K562 (cell line): Measurements from ENCODE around the gene RNF17. TPM values are rescaled to one million over a fixed set of nuclear protein-coding genes. Genes with fewer than 3 reads are reported as not detected.

Source experiments
- AFF4 ChIP-seq: sonication (generic); formaldehyde crosslinking; IDR thresholded peaks from 2 replicates; pipeline ENCODE4 v1.8.0; 2023; ENCODE audit warnings: mild to moderate bottlenecking, missing genetic modification reagents
- BRD4 ChIP-seq: fragments of 200-600 bp; sonication (generic); IDR thresholded peaks from 2 replicates; pipeline ENCODE4 v1.6.1; 2017; ENCODE audit warnings: inconsistent platforms
- CBFB ChIP-seq: sonication (generic); formaldehyde crosslinking; IDR thresholded peaks from 2 replicates; pipeline ENCODE4 v1.4.0; 2020; ENCODE audit warnings: mild to moderate bottlenecking, missing genetic modification reagents
- CBX5 ChIP-seq: IDR thresholded peaks from 2 replicates; pipeline ENCODE4 v1.6.1; 2014; ENCODE audit warnings: low read depth, borderline replicate concordance
- ETS2 ChIP-seq: IDR thresholded peaks from 2 replicates; pipeline ENCODE4 v1.6.1; 2016; ENCODE audit warnings: borderline replicate concordance, missing genetic modification characterization, mild to moderate bottlenecking, moderate library complexity, missing compliant biosample characterization; ENCODE audit not compliant: poor library complexity, severe bottlenecking
- FOXJ2 ChIP-seq: fragments of 200-800 bp; sonication (Bioruptor generic); IDR thresholded peaks from 2 replicates; pipeline ENCODE4 v1.6.1; 2016; ENCODE audit warnings: missing genetic modification characterization, missing compliant biosample characterization
- KDM4B ChIP-seq, 2 experiments: fragments of 450-650 bp in 1 of 2; sonication (generic) in 1 of 2; IDR thresholded peaks; 2 replicates each; pipeline ENCODE4 v1.6.1; 2016 to 2017; ENCODE audit warnings: borderline replicate concordance in 2 of 2, antibody characterized with exemption in 1 of 2, low read depth in 1 of 2, mild to moderate bottlenecking in 1 of 2
- MAX ChIP-seq: sonication (generic); formaldehyde crosslinking; IDR thresholded peaks from 2 replicates; pipeline ENCODE4 v1.9.0; 2022; ENCODE audit warnings: mild to moderate bottlenecking, missing genetic modification reagents
- MCM2 ChIP-seq: fragments of 450-650 bp; IDR thresholded peaks from 2 replicates; pipeline ENCODE4 v1.6.1; 2017; ENCODE audit warnings: low read depth, mild to moderate bottlenecking
- MED1 ChIP-seq: sonication (generic); formaldehyde crosslinking; IDR thresholded peaks from 2 replicates; pipeline ENCODE4 v1.8.1; 2023; ENCODE audit warnings: missing genetic modification reagents, borderline replicate concordance
- NONO ChIP-seq, 2 experiments: fragments of 200-400 bp in 1 of 2; fragments of 450-650 bp in 1 of 2; formaldehyde crosslinking in 1 of 2; IDR thresholded peaks; 2 replicates each; pipeline ENCODE4 v1.6.1; 2017; ENCODE audit warnings: low read depth in 2 of 2, mild to moderate bottlenecking in 2 of 2, moderate library complexity in 2 of 2, low read length in 1 of 2
- RBBP5 ChIP-seq: fragments of 200-600 bp; sonication (generic); IDR thresholded peaks from 2 replicates; pipeline ENCODE4 v1.6.1; 2012; ENCODE audit warnings: borderline replicate concordance, mild to moderate bottlenecking, low read length, control low read depth, inconsistent platforms; ENCODE audit not compliant: insufficient read depth, poor library complexity, severe bottlenecking
- SAP30 ChIP-seq: fragments of 200-600 bp; sonication (generic); IDR thresholded peaks from 2 replicates; pipeline ENCODE4 v1.6.1; 2012; ENCODE audit warnings: borderline replicate concordance, low read depth, mild to moderate bottlenecking, moderate library complexity, low read length, control low read depth, inconsistent platforms; ENCODE audit not compliant: insufficient read depth, poor library complexity, severe bottlenecking
- TEAD1 ChIP-seq, 2 experiments: fragments of 450-650 bp in 1 of 2; sonication (generic) in 1 of 2; formaldehyde crosslinking; IDR thresholded peaks; 2 replicates each; pipeline versions ENCODE4 v1.4.0 to v1.8.0; 2020 to 2022; ENCODE audit warnings: mild to moderate bottlenecking in 2 of 2, missing genetic modification reagents in 1 of 2
- ZFP30 ChIP-seq: fragments of 250-450 bp; sonication (Bioruptor Pico); IDR thresholded peaks from 2 replicates; pipeline ENCODE4 v1.8.0; 2022; ENCODE audit warnings: moderate library complexity, mild to moderate bottlenecking, inconsistent platforms, borderline replicate concordance
- ZNF507 ChIP-seq: conservative IDR thresholded peaks from 2 replicates; pipeline ENCODE4 v1.6.1; 2017; ENCODE audit warnings: missing genetic modification characterization, missing compliant biosample characterization
- polyA plus RNA-seq, 8 experiments: library from polyadenylated mRNA; depleted of rRNA in 4 of 8; stranded (reverse) in 5 of 8; unstranded in 3 of 8; fragments of >200 nt; fragmentation: Nextera tagmentation in 2 of 8; fragmentation: Illumina TruSeq in 1 of 8; extraction: Ambion mirVana in 2 of 8; extraction: Trizol in 1 of 8; gene quantifications; 2 replicates each; pipeline versions ENCODE4 v1.2.1 to v1.2.3, GENCODE V29; 2011 to 2014; ENCODE audit warnings: inconsistent platforms in 1 of 8, missing spikeins in 1 of 8
- total RNA-seq, 7 experiments: library from RNA; depleted of rRNA in 6 of 7; stranded (reverse); fragments of >200 nt in 6 of 7; fragmentation: Illumina TruSeq in 2 of 7; extraction: Trizol in 2 of 7; gene quantifications; 2 replicates each; pipeline versions ENCODE4 v1.2.1 to v1.2.3, GENCODE V29; 2011 to 2021; ENCODE audit warnings: low replicate concordance in 1 of 7
- TF ChIP-seq, protein P1 (sequence below): fragments of 250-450 bp; sonication (Bioruptor Pico); IDR thresholded peaks from 2 replicates; pipeline ENCODE4 v1.5.0; 2021
- TF ChIP-seq, protein P2 (sequence below), 3 experiments: IDR thresholded peaks in 2 of 3; conservative IDR thresholded peaks in 1 of 3; 2 replicates each; pipeline ENCODE4 v1.5.1; 2011 to 2012; ENCODE audit warnings: low read length in 3 of 3, mild to moderate bottlenecking in 3 of 3, control low read depth in 2 of 3, improper control_type of control experiment in 1 of 3, inconsistent platforms in 1 of 3, low read depth in 1 of 3, mixed read lengths in 1 of 3, moderate library complexity in 1 of 3; ENCODE audit not compliant: insufficient read depth in 2 of 3

The RNF17 gene
- total and polyA plus RNA-seq, 9 of the 15 experiments (the other 6 are each of a cell fraction or from before 2014, with no cell fraction given): 0.11 to 0.90 (median 0.58) TPM

DNA sequence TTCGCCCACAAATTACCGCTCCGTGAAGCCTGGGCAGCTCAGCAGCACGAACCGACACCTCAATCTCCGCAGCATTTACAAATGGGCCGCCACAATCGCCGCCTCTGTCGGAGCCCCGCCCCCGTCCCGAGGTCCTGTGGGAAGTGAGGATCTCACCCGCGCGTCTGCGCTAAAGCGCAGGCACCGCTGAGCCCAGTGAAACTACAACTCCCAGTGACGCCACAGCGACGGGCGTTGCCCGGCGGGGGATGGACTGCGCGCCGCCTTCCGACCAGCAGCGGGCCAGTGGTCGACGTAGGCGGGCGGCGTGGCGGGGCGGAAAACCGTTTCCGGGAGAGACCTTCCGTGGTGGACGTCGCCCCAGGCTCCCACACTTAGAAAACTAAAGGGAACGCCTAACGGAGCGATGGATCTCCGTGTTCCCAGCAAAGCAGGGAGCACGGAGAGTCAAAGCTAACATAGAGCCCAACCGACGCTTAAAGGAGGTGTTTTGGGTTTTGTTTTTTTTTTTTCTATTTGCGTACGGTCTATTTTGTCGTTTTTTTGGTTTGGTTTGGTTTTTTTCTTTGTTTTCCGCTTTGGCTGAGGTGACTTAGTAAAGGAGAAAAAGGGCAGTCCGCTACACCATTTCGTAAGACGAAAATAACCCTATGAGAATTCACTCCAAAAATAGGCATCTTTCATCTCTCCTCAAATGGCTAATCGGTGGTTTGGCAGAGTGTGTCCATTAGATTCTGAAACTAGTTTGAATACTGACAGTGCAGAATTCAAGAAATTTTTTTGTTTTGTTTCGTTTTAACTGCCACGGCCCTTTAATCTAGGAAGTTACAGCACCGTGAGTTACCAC is 159.0 kb downstream of the RNF17 start (continued):
- no peak for TF ChIP-seq KDM4B (IDR thresholded peaks at IDR 0.05; ENCODE audit: borderline replicate concordance in 2 of 2, low read depth in 1 of 2)
- TF ChIP-seq BRD4: no peak
- no peak for TF ChIP-seq RBBP5
- TF ChIP-seq, protein P1, sequence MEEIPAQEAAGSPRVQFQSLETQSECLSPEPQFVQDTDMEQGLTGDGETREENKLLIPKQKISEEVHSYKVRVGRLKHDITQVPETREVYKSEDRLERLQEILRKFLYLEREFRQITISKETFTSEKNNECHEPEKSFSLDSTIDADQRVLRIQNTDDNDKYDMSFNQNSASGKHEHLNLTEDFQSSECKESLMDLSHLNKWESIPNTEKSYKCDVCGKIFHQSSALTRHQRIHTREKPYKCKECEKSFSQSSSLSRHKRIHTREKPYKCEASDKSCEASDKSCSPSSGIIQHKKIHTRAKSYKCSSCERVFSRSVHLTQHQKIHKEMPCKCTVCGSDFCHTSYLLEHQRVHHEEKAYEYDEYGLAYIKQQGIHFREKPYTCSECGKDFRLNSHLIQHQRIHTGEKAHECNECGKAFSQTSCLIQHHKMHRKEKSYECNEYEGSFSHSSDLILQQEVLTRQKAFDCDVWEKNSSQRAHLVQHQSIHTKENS: no peak
- TF ChIP-seq MAX: peak; percentile 19; the same call in 1 of the 2 replicates
- TF ChIP-seq ZFP30 (CRISPR knock-in tag): no peak
- no peak; the same call in 1 of the 2 replicates for TF ChIP-seq AFF4 (CRISPR knock-in tag)
- TF ChIP-seq SAP30: peak; percentile 95
- peak in 1 of 2 experiments; percentile 70; a peak in 1 of 4 replicates for TF ChIP-seq TEAD1 (CRISPR knock-in tag; IDR thresholded peaks at IDR 0.05)
- TF ChIP-seq MCM2: 0 out of 2 replicates have a peak, but pooled peaks have one; percentile 45
- TF ChIP-seq NONO (IDR thresholded peaks at IDR 0.05; ENCODE audit: low read depth in 2 of 2, low read length in 1 of 2): no peak
- TF ChIP-seq, protein P2, sequence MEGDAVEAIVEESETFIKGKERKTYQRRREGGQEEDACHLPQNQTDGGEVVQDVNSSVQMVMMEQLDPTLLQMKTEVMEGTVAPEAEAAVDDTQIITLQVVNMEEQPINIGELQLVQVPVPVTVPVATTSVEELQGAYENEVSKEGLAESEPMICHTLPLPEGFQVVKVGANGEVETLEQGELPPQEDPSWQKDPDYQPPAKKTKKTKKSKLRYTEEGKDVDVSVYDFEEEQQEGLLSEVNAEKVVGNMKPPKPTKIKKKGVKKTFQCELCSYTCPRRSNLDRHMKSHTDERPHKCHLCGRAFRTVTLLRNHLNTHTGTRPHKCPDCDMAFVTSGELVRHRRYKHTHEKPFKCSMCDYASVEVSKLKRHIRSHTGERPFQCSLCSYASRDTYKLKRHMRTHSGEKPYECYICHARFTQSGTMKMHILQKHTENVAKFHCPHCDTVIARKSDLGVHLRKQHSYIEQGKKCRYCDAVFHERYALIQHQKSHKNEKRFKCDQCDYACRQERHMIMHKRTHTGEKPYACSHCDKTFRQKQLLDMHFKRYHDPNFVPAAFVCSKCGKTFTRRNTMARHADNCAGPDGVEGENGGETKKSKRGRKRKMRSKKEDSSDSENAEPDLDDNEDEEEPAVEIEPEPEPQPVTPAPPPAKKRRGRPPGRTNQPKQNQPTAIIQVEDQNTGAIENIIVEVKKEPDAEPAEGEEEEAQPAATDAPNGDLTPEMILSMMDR (IDR thresholded peaks at IDR 0.05 in 2 of 3, conservative IDR thresholded peaks at IDR 0.05 in 1 of 3; ENCODE audit: insufficient read depth in 2 of 3, low read depth in 1 of 3, low read length in 3 of 3): no peak
- TF ChIP-seq ZNF507 (tag): no peak
- no peak for TF ChIP-seq MED1
- TF ChIP-seq CBFB: no peak
- peak; percentile 49; the same call in 1 of the 2 replicates for TF ChIP-seq FOXJ2
- no peak for TF ChIP-seq ETS2 (tag)
- no peak for TF ChIP-seq CBX5
